ENCODE measurements around the gene WTIP.
"Not testable (repeated sequence)": the region's sequence is repeated elsewhere in the genome, so short reads cannot be mapped to it uniquely, and the experiment has no call there.

The WTIP gene

DNA sequence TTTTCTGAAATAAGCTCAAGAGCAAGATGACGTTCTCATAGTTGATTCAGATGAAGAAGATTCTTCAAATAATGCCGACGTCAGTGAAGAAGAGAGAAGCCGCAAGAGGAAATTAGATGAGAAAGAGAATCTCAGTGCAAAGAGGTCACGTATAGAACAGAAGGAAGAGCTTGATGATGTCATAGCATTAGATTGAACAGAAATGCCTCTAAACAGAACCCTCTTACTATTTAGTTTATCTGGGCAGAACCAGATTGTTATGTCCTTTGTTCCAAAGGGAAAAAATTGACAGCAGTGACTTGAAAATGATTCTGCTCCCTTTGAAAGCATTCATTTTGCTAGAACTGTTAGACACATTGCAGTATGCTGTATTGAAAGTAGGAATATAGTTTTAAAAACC, 12.5 kb upstream of the WTIP start:
- H3K9me3 ChIP-seq; H3K4me3 ChIP-seq; H3K27me3 ChIP-seq (ENCODE audit: low read depth); H3K4me1 ChIP-seq; in situ Hi-C loops (cut with MboI; ENCODE audit: low sequenced_read_pairs); DNase-seq (ENCODE audit: low spot score in 2 of 2): not testable (repeated sequence)
- H3K36me3 ChIP-seq (replicated peaks), result peaks cover 71% of the 10 kb centered on the region

DNA sequence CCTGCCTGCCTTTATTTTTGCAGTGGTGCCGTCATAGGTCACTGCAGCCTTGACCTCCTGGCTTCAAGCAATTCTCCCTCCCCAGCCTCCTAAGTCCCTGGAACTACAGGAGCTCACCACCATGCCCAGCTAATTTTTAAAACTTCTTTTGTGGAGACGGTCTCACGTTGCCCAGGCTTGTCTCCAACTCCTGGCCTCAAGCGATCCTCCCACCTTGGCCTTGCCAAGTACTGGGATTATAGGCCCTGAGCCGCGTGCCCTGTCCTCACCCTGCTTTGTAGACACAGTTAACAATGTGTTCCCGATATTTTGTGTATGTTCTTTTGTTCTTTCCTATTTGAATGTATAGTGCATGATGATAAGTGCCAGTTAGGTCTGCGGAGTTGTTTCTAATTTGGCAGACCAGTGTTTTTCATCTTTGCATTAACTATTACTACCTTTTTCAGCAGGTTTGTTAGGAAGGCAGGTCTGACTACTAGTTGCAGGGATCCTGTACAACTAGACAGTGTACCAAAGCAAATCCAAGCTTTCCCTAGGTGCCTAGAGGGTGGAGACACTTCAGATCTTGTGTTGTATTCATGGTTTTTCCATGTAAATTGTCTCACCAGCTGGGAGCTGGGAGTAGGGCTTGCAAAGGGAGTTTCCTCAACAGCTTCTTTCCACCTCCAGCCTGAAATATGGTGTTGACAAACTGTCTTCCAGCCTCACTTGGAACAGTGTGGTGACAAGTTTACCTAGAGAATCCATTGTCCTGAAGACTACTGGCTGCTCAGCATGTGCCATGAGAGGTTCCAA, 9.5 kb upstream of the WTIP start:
- H3K27me3 ChIP-seq (ENCODE audit: low read depth), result no peaks in the 10 kb centered on the region
- H3K4me1 ChIP-seq, result no peaks in the 10 kb centered on the region
- peaks cover 45% of the 10 kb centered on the region for H3K36me3 ChIP-seq (replicated peaks)
- in situ Hi-C loops (cut with MboI; ENCODE audit: low sequenced_read_pairs), result no loop called here
- no peak for DNase-seq (ENCODE audit: low spot score in 2 of 2)
- H3K9me3 ChIP-seq, result no peaks in the 10 kb centered on the region
- no peak overlapping the region for H3K4me3 ChIP-seq

DNA sequence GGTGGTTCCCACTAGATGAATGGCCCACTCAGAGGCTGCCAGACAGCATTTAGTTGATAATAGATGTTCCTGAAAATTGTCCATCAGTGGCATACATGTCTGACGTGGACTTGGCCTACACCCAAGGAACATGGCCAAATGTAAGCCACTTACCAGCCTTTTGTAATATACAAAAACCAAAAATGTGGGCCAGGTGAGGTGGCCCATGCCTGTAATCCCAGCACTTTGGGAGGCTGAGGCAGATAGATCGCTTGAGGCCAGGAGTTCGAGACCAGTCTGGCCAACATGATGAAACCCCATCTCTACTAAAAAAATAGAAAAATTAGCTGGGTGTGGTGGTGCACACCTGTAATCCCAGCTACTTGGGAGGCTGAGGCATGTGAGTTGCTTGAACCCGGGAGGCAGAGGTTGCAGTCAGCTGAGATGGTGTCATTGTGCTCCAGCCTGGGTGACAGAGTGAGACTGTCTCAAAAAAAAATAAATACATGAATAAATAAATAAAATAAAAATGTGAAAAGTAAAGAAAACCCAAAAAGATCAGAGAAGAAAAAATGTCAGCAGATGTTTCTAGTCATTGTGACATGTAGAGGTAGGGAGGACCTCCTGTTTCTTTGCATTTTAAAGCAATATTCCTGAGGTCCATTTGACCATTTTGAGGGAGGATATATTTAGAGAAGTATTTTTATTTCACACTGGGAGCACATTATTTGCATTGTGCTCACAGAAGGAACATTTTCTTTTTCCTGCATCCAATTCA, 7.1 kb upstream of the WTIP start:
- DNase-seq (ENCODE audit: low spot score in 2 of 2), result no peak
- Histone ChIP-seq H3K4me3 (no peak overlapping the region), H3K9me3 (no peaks in the 10 kb centered on the region), H3K27me3 (ENCODE audit: low read depth) (no peaks in the 10 kb centered on the region), H3K4me1 (no peaks in the 10 kb centered on the region), H3K36me3 (replicated peaks) (peaks cover 27% of the 10 kb centered on the region)
- in situ Hi-C loops (cut with MboI; ENCODE audit: low sequenced_read_pairs), result no loop called here

DNA sequence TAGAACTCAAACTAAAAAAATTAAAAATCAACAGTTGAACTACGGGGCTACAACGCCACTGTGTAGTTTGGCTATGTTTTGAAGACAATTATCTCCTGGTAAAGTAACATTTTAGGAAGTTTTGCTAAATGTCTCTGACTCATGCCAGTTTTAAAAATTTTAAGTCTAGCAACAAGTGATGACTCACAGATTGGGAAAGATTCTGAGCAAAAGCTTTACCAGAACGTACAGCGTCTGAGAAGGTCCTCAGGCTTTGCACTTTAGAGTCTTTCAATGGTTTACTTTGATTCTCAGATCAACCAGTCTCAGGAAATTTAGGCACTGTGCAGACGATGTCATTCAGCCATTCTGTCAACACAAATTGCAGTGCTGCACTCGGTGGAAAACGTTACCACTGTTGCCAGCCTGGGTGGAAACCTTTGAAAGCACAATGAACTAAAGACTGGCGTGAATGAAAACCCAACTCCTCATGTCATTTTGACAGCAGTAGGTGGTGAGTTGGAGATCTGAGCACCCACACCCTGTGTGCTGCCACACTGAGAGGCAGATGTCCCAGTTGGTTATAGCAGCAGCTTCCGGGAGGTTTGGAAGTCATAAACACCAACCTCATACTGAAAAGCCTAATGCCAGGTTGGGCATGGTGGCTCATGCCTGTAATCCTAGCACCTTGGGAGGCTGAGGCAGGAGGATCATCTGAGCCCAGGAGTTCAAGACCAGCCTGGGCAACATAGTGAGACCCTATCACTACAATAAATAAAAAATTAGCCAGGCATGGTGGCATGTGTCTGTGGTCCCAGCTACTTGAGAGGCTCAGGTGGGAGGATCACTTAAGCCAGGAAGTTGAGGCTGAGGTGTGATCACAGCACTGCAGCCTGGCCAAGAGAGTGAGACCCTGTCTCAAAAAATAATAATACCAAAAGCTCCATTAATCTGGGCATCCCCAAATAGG, 6.3 kb upstream of the WTIP start:
- DNase-seq (ENCODE audit: low spot score in 2 of 2), result no peak
- Histone ChIP-seq H3K4me3 (no peak overlapping the region), H3K4me1 (no peaks in the 10 kb centered on the region), H3K27me3 (ENCODE audit: low read depth) (no peaks in the 10 kb centered on the region), H3K9me3 (no peaks in the 10 kb centered on the region), H3K36me3 (replicated peaks) (peaks cover 21% of the 10 kb centered on the region)
- in situ Hi-C loops (cut with MboI; ENCODE audit: low sequenced_read_pairs), result no loop called here

DNA sequence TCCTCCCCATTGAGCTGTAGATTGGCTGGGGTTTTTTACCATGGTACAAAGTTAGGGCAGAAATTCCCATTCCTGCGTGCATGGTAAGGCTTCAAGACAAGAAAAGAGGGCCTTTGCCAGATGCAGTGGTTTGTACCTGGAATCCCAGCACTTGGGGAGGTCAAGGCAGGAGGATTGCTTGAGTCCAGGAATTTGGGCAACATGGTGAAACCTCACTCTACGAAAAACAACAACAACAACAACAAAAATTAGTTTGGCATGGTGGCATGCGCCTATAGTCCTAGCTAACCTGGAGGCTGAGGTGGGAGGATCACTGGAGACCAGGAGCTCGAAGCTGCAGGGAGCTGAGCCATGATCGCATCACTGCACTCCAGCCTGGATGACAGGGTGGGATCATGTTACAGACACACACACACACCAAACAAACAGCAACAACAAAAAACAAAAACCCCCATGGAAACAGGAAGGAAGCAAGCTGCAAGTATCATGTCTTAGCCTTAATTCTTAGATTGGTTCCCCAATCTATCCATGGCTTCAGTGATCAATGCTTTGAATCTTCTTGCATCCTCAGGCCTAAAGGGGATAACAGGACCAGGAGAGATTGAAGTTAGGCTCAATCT, 5.5 kb upstream of the WTIP start:
- in situ Hi-C loops (cut with MboI; ENCODE audit: low sequenced_read_pairs), result no loop called here
- Histone ChIP-seq H3K36me3 (replicated peaks) (peaks cover 16% of the 10 kb centered on the region), H3K4me1 (peaks cover 3% of the 10 kb centered on the region; the same call in 1 of the 2 replicates), H3K9me3 (no peaks in the 10 kb centered on the region), H3K27me3 (ENCODE audit: low read depth) (no peaks in the 10 kb centered on the region), H3K4me3 (no peak overlapping the region)
- no peak for DNase-seq (ENCODE audit: low spot score in 2 of 2)

DNA sequence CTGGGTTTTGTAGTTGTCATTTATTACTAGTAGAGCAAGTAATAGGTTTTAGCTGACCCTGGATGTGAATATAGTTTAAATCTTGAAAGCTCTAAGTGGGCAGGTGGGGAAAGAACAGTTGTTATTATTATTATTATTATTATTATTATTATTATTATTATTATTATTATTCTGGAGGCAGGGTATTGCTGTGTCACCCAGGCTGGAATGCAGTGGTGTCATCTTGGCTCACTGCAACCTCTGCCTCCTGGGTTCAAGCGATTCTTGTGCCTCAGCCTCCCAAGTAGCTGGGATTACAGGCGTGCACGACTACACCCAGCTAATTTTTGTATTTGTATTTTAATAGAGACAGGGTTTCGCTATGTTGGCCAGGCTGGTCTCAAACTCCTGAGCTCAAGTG, 3.1 kb upstream of the WTIP start:
- H3K36me3 ChIP-seq (replicated peaks); H3K4me1 ChIP-seq; in situ Hi-C loops (cut with MboI; ENCODE audit: low sequenced_read_pairs); H3K27me3 ChIP-seq (ENCODE audit: low read depth); H3K4me3 ChIP-seq; H3K9me3 ChIP-seq; DNase-seq (ENCODE audit: low spot score in 2 of 2): not testable (repeated sequence)

DNA sequence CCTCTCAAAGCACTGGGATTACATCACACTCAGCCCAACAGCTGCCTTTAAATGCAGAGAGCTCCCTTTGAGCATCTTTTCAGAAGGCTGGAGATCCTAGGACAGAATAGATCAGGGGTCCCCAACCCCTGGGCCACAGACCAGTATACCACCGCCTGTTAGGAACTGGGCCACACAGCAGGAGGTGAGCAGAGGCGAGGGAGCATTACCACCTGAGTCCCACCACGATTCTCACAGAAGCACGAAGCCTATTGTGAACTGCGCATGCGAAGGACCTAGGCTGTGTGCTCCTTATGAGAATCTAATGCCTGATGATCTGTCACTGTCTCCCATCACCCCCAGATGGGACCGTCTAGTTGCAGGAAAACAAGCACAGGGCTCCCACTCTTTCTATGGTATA, 2.2 kb upstream of the WTIP start:
- H3K36me3 ChIP-seq (replicated peaks), result no peaks in the 10 kb centered on the region; the same call in 1 of the 2 replicates
- DNase-seq (ENCODE audit: low spot score in 2 of 2), result no peak
- H3K4me3 ChIP-seq, result no peak overlapping the region
- no peaks in the 10 kb centered on the region for H3K27me3 ChIP-seq (ENCODE audit: low read depth)
- in situ Hi-C loops (cut with MboI; ENCODE audit: low sequenced_read_pairs), result no loop called here
- no peaks in the 10 kb centered on the region for H3K9me3 ChIP-seq
- peaks cover 9% of the 10 kb centered on the region for H3K4me1 ChIP-seq

DNA sequence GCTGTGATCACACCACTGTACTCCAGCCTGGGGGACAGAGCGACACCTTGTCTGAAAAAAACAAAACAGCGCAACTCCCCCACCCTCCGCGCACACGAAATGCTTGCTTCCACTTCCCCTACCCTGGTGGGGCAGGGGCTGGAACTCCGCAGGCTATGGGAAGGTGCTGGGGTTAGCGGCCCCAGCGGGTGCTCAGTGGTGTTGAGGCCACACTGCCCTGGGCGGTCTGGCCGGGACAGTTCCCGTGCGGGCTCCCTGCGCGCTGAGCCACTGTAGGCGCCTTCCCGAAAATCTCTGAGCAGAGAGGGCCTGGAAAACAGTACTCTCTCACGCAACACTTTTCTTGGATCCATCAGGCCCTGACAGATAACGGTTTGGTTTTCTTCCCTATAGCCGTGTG, 1.1 kb upstream of the WTIP start:
- H3K36me3 ChIP-seq (replicated peaks), result no peaks in the 10 kb centered on the region
- in situ Hi-C loops (cut with MboI; ENCODE audit: low sequenced_read_pairs), result no loop called here

DNA sequence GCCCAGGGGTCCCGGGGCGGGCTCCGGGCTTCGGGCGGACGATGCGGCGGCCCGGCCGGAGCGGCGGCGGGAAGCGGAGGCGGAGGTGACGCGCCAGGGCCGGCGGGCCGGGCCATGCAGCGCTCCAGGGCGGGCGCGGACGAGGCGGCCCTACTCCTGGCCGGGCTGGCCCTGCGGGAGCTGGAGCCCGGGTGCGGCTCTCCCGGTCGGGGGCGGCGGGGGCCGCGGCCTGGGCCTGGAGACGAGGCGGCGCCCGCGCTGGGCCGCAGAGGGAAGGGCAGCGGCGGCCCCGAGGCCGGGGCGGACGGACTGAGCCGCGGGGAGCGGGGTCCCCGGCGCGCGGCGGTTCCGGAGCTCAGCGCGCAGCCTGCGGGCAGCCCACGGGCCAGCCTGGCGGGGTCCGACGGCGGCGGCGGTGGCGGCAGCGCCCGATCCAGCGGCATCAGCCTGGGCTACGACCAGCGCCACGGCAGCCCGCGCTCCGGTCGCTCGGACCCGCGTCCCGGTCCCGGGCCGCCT, 362 bp downstream of the WTIP start:
- Histone ChIP-seq H3K4me1 (peaks cover 9% of the 10 kb centered on the region), H3K9me3 (no peaks in the 10 kb centered on the region), H3K27me3 (ENCODE audit: low read depth) (no peaks in the 10 kb centered on the region), H3K4me3 (peak overlapping the region; percentile 59; the same call in 1 of the 2 replicates), H3K36me3 (replicated peaks) (no peaks in the 10 kb centered on the region)
- no peak for DNase-seq (ENCODE audit: low spot score in 2 of 2)
- in situ Hi-C loops (cut with MboI; ENCODE audit: low sequenced_read_pairs), result no loop called here

More for the DNA sequence above, 1.1 kb upstream of the WTIP start:
- H3K27me3 ChIP-seq (ENCODE audit: low read depth), result no peaks in the 10 kb centered on the region
- H3K4me3 ChIP-seq, result no peak overlapping the region
- no peak for DNase-seq (ENCODE audit: low spot score in 2 of 2)
- H3K4me1 ChIP-seq, result peaks cover 9% of the 10 kb centered on the region
- H3K9me3 ChIP-seq, result no peaks in the 10 kb centered on the region

DNA sequence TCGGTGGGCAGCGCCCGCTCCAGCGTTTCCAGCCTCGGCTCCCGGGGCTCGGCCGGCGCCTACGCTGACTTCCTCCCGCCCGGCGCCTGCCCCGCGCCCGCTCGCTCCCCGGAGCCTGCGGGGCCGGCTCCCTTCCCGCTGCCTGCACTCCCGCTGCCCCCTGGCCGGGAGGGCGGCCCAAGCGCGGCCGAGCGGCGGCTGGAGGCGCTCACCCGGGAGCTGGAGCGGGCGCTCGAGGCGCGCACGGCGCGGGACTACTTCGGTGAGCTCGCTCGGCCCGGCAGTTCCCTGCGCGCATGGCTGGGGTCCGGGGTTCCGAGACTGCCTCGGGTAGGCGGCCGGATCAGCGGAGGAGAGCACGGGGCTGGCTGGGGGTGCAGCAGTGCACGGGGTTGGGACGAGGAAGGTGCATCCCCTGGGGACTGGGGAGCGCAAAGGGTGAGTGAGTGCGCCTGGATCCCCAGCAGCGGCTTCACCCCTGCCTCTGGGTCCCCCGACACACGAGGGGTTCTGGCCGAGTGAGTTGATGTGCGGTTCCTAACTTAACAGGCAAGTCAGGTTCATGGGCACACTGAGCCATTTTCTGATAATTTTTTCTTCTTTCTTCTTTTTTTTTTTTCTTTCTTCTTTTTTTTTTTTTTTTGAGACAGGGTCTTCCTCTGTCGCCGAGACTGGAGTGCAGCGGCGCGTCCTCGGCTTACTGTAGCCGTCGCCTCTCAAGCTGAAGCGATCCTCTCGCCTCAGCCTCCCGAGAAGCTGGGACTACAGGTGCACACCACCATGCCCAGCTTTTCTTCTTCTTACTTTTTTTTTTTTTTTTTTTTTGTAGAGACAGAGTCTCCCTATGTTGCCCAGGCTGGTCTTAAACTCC, 1.1 kb downstream of the WTIP start:
- no peaks in the 10 kb centered on the region for H3K27me3 ChIP-seq (ENCODE audit: low read depth)
- H3K4me1 ChIP-seq, result peaks cover 9% of the 10 kb centered on the region
- no peaks in the 10 kb centered on the region for H3K36me3 ChIP-seq (replicated peaks)
- H3K9me3 ChIP-seq, result no peaks in the 10 kb centered on the region
- H3K4me3 ChIP-seq, result peak overlapping the region; percentile 59
- DNase-seq (ENCODE audit: low spot score in 2 of 2), result peak in 1 of 2 experiments; percentile 55
- in situ Hi-C loops (cut with MboI; ENCODE audit: low sequenced_read_pairs), result no loop called here

DNA sequence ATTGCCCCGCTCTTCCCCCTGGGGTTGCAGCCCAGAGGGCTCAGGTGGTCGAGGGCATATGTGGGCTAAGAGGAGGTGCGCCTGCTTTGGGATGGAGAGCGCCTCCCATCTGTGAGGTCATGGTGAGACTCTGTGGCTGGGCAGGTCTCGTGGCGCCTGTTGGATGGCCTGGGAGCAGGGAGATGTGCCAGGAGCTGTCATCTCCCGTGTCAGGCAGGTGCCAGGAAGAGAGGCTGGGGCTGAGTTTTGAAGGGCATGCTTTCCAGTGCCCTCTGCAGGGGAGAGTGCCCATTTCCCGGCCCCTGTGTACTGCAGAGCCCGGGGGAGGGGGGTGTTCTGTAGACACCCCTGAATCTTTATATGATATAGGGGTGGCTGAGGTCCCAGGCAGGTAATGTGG, 2.8 kb downstream of the WTIP start:
- H3K4me3 ChIP-seq, result no peak overlapping the region
- DNase-seq (ENCODE audit: low spot score in 2 of 2), result no peak
- H3K9me3 ChIP-seq, result no peaks in the 10 kb centered on the region
- in situ Hi-C loops (cut with MboI; ENCODE audit: low sequenced_read_pairs), result no loop called here
- H3K27me3 ChIP-seq (ENCODE audit: low read depth), result no peaks in the 10 kb centered on the region
- peaks cover 9% of the 10 kb centered on the region for H3K4me1 ChIP-seq
- H3K36me3 ChIP-seq (replicated peaks), result no peaks in the 10 kb centered on the region; the same call in 1 of the 2 replicates

DNA sequence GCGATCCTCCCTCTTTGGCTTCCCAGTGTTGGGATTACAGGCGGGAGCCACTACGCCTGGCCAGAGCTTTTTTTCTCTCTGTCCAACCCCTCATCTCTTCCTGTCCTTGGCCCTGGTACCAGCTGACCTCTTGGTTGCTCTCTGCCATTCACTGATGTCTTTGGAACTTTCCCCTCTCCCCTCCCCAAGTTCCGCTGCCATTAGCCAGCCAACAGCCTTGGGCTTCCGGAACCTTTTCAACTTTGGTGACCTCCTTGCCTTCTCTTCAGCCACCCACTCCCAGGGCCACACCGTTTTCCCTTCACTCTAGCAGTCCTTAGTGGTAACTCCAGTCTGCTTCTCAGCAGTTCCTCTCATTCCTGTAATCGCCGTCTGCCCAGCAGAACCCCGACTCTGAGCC, 4.3 kb downstream of the WTIP start:
- peaks cover 8% of the 10 kb centered on the region for H3K4me1 ChIP-seq
- in situ Hi-C loops (cut with MboI; ENCODE audit: low sequenced_read_pairs), result no loop called here
- peaks cover 7% of the 10 kb centered on the region for H3K36me3 ChIP-seq (replicated peaks)
- DNase-seq (ENCODE audit: low spot score in 2 of 2), result no peak
- no peaks in the 10 kb centered on the region for H3K27me3 ChIP-seq (ENCODE audit: low read depth)
- no peaks in the 10 kb centered on the region for H3K9me3 ChIP-seq
- no peak overlapping the region for H3K4me3 ChIP-seq
